Adipose tissue (tissue), 3 donors: ENCODE measurements around the gene HNF1A. TPM values are rescaled to one million over a fixed set of nuclear protein-coding genes. Genes with fewer than 3 reads are reported as not detected.
"Not testable (repeated sequence)": the region's sequence is repeated elsewhere in the genome, so short reads cannot be mapped to it uniquely, and the experiment has no call there.

Source experiments
- H3K27ac ChIP-seq: one replicate; pipeline ENCODE4 v1.5.1; 2013; ENCODE audit warnings: low read depth, low read length
- WGBS, 3 donors: extraction: QIAGEN DNeasy Blood & Tissue Kit; methylation state at CpG; one replicate each; pipeline ENCODE4 v1.1.7; 2013; 5-methylcytosine and 5-hydroxymethylcytosine counted together
- polyA plus RNA-seq, 3 donors: library from polyadenylated mRNA; stranded (reverse); fragments of 200-250 nt; gene quantifications; one replicate each; pipeline ENCODE4 v1.2.3, GENCODE V29; 2013
- donor health status: healthy with polysubstance abuse.
- donor health status: Bipolar disorder and iron deficiency.
- donor health status: healthy.

The HNF1A gene
- polyA plus RNA-seq, 3 donors: 0.62 to 8.2 TPM; not detected in 1

GRCh38 chr12:121025442-121026226, 47.3 kb downstream of the HNF1A start:
- no peak overlapping the region for H3K27ac ChIP-seq

DNA sequence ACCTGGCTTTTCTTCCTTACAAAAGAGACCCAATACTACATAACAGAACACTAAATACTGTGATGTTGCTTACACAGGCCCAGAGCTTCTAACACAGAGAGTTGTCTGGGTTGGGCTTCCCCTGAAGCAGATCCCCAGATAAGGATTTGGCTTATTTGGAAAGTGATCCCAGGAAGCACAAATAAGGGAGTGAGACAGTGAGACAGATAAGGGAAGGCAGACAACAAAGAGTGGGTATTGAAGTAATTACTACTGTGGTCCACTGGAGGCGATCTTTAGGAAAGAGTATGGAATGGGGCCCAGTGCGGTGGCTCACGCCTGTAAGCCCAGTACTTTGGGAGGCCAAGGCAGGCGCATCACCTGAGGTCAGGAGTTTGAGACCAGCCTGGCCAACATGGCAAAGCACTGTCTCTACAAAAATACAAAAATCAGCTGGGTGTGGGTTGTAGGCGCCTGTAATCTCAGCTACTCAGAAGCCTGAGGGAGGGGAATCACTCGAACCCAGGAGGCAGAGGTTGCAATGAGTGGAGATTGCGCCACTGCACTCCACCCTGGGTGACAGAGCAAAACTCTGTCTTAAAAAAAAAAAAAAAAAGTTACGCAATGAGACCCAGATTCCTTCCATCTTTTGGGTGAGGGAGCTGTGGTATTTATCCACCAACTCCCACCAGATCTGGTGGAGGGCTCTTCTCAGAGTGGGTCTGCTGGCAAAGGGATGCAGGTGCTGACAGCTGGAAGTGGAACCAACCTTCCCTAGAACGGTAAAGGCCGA, 48.1 kb downstream of the HNF1A start:
- 84 to 87% (median 86%) methylated on average over 10 of the region's 10 CpGs for WGBS, 3 donors
- no peak overlapping the region for H3K27ac ChIP-seq

More at GRCh38 chr12:121025442-121026226, 47.3 kb downstream of the HNF1A start:
- 87 to 94% (median 90%) methylated on average over 11 of the region's 11 CpGs for WGBS, 3 donors

GRCh38 chr12:121030576-121031212, 52.4 kb downstream of the HNF1A start:
- 69 to 83% (median 81%) methylated on average over 10 of the region's 10 CpGs for WGBS, 3 donors
- no peak overlapping the region for H3K27ac ChIP-seq

- no peak overlapping the region for H3K27ac ChIP-seq
- 80 to 85% (median 83%) methylated on average over 10 of the region's 10 CpGs for WGBS, 3 donors
Measured at GRCh38 chr12:121033625-121034349, 55.4 kb downstream of the HNF1A start.

DNA sequence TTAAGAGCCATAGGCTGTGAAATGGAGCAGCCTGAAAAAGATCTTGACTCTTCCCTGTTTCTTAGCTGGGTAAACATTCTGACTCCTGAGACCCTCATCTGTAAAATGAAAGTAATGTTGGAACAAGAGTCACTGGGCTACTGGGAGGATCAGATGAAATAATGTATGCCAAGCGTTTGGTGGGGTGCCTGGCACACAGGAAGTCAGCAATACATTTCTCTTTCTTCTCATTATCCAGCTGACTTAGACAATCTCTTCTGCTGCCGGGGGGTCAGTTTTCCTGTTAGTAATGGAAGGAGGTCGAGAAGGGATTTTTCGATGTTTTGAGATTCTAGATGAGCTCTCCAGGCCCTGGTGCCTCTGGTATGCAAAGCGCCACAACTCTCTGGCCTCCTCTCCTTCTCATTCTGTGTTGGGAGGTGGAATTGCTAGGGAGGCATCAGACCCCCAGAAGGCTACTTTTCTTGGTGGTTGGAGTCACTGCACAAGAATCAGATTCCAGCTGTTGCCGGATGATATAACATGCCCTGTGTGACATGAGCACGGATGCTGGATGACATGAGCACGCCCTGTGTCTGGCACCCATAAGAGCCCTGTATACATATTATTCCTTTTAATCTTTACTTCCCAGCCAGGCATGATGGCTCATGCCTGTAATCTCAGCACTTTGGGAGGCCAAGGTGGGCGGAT, 56.4 kb downstream of the HNF1A start:
- 82 to 92% (median 85%) methylated on average over 9 of the region's 9 CpGs for WGBS, 3 donors
- no peak overlapping the region for H3K27ac ChIP-seq

- H3K27ac ChIP-seq: no peak overlapping the region
- 78 to 80% (median 79%) methylated on average over 6 of the region's 6 CpGs for WGBS, 3 donors
Measured at GRCh38 chr12:121036810-121037326, 58.5 kb downstream of the HNF1A start.

DNA sequence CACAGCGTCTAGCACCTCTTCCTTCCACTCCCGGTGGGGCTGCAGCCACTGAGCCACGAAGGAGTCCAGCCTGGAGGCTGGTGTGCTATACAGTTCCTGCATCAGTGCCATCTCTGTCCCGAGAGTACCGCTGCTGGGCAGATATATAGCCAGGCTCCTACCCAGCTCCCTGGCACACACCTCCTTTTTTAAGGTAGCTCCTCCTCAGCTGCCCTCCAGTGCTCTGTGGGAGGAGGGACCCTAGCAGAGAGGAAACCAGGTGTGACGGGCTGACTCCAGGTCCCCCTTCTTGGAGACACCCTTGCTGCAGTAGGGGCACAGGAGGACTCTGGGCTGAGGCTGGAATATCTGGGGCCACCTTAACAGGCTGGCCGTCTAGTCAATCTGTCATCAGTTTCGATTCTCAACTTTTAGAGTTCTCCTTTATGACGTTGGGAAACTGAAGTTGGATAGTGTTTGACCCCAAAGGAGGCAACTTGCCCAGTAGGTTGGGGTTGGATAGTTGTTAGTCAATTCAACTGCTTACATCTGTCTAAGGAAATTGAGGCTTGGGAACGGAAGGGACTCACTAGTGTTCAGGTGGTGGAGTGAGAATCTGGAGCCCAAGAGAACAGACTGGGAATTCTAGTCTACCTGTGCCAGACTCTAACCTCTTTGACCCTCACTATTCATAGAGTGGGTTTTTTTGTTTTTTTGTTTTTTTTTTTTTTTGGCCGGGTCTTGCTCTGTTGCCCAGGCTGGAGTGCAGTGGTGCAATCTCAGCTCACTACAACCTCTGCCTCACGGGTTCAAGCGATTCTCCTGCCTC, 60.7 kb downstream of the HNF1A start, which contains the start of gene OASL:
TSS of gene OASL (minus strand) at position 386 of the 808 bp plus-strand sequence. CDS start at position 111, 275 bp downstream.
- 15 to 20% (median 19%) methylated on average over 12 to 13 of the region's 13 CpGs for WGBS, 3 donors
- H3K27ac ChIP-seq: no peak within 1 kb of the TSS

- H3K27ac ChIP-seq: no peak overlapping the region
- 79 to 83% (median 80%) methylated on average over 4 of the region's 4 CpGs for WGBS, 3 donors
Measured at GRCh38 chr12:121043067-121043466, 64.7 kb downstream of the HNF1A start.

DNA sequence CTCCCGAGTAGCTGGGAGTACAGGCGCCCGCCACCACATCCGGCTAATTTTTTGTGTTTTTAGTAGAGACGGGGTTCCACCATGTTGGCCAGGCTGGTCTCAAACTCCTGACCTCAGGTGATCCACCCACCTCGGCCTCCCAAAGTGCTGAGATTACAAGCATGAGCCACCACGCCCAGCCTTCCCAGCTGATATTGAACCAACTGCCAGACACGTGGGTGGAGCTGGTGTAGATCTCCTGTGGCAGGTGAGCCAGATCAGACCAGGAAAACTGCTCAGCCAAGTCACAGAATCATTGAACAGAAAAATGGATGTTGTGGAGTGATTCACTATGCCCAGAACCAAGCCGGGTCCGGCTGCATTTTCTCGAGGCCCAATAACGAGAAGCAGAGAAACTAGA, 69.1 kb downstream of the HNF1A start:
- not testable (repeated sequence) for H3K27ac ChIP-seq
- 85 to 95% (median 86%) methylated on average over 12 of the region's 12 CpGs for WGBS, 3 donors

- no peak overlapping the region for H3K27ac ChIP-seq
- WGBS, 3 donors: 75 to 76% (median 75%) methylated on average over 7 of the region's 7 CpGs
Measured at GRCh38 chr12:121048442-121048841, 70.1 kb downstream of the HNF1A start.

- no peak overlapping the region for H3K27ac ChIP-seq
- WGBS, 3 donors: 66 to 69% (median 68%) methylated on average over 2 of the region's 2 CpGs
Measured at GRCh38 chr12:121050725-121051124, 72.4 kb downstream of the HNF1A start.

Other genes starting within 250 kb of the HNF1A start
- 10 to 100 TPM in 2 of 3 donors, 1 to 10 TPM in 1; 9.3 to 20.7 (median 12.9) TPM for gene SPPL3, start 74.2 kb upstream of the HNF1A start, polyA plus RNA-seq
- 10 to 100 TPM in 1 of 3 donors, 1 to 10 TPM in 2; 5.9 to 15.6 (median 7.4) TPM for gene C12orf43, start 37.9 kb downstream of the HNF1A start, polyA plus RNA-seq
- 1 to 10 TPM in 2 of 3 donors, under 1 TPM in 1; 0.90 to 2.2 (median 1.5) TPM for gene OASL, start 60.7 kb downstream of the HNF1A start, polyA plus RNA-seq
- under 1 TPM; 0.55 to 0.90 (median 0.61) TPM for gene P2RX7, start 154.3 kb downstream of the HNF1A start, polyA plus RNA-seq
- 10 to 100 TPM; 10.6 to 21.3 (median 12.0) TPM for gene P2RX4, start 231.6 kb downstream of the HNF1A start, polyA plus RNA-seq